ENCODE data around the gene RELL2. TPM values are rescaled to one million over a fixed set of nuclear protein-coding genes. Genes with fewer than 3 reads are reported as not detected.

The RELL2 gene
- total RNA-seq, 2 experiments from 2014 or later, result 31.4 to 35.6 TPM

- intact Hi-C loops (cut with micrococcal nuclease), result no loop called here
- ATAC-seq (no peak), DNase-seq (no peak)
- no peak overlapping the region for H3K4me3 Mint-ChIP-seq
- TF ChIP-seq CTCF (IDR thresholded peaks at IDR 0.05), result no peak
- ChIA-PET CTCF (interaction anchor here (0.8 to 4.0 kb wide), 4 partner anchors 9 to 49 kb away, joined by 3 to 24 read pairs (median 4); partner anchors contain the start of gene FCHSD1), POLR2A (interaction anchor here (1.0 to 1.6 kb wide), 4 partner anchors 9 to 21 kb away, joined by 3 to 5 read pairs (median 4); partner anchors contain the start of gene FCHSD1)
- peak overlapping the region; percentile 22 for H3K27ac Mint-ChIP-seq
- peaks cover 31% of the 10 kb centered on the region for H3K4me1 Mint-ChIP-seq (ENCODE audit: low read depth)
- no peaks in the 10 kb centered on the region for H3K27me3 Mint-ChIP-seq
- no peaks in the 10 kb centered on the region for H3K9me3 Mint-ChIP-seq
- peaks cover 35% of the 10 kb centered on the region for H3K36me3 Mint-ChIP-seq (ENCODE audit: low read depth)
These were observed 3.9 kb downstream of the RELL2 start for GRCh38 chr5:141640698-141641097.

GRCh38 chr5:141641634-141642267 is 5.0 kb downstream of the RELL2 start:
- Mint-ChIP-seq H3K4me1 (ENCODE audit: low read depth) (peaks cover 26% of the 10 kb centered on the region), H3K27ac (peak overlapping the region; percentile 72), H3K36me3 (ENCODE audit: low read depth) (peaks cover 30% of the 10 kb centered on the region), H3K27me3 (no peaks in the 10 kb centered on the region), H3K9me3 (no peaks in the 10 kb centered on the region), H3K4me3 (no peak overlapping the region)
- peak; percentile 35 for ATAC-seq
- DNase-seq, result peak; percentile 27
- ChIA-PET POLR2A (interaction anchor here (1.1 to 1.6 kb wide), 5 partner anchors 9 to 24 kb away, joined by 3 to 5 read pairs (median 5); partner anchors contain the start of gene FCHSD1), CTCF (interaction anchor here (1.0 to 4.0 kb wide), 8 partner anchors 10 to 52 kb away, joined by 4 to 24 read pairs (median 4); partner anchors contain the start of genes DIAPH1 and FCHSD1)
- intact Hi-C loops (cut with micrococcal nuclease), result no loop called here
- TF ChIP-seq CTCF (IDR thresholded peaks at IDR 0.05), result peak; percentile 36

GRCh38 chr5:141646026-141646425 is 9.2 kb downstream of the RELL2 start:
- Mint-ChIP-seq H3K9me3 (no peaks in the 10 kb centered on the region), H3K27me3 (no peaks in the 10 kb centered on the region), H3K4me1 (ENCODE audit: low read depth) (peaks cover 30% of the 10 kb centered on the region), H3K4me3 (no peak overlapping the region), H3K27ac (no peak overlapping the region), H3K36me3 (ENCODE audit: low read depth) (peaks cover 10% of the 10 kb centered on the region)
- ChIA-PET CTCF (interaction anchor here (1.2 to 1.7 kb wide), 3 partner anchors 19 to 79 kb away, joined by 4 to 6 read pairs (median 5); no protein-coding TSS in a partner anchor), POLR2A (interaction anchor here (0.8 to 3.8 kb wide), 4 partner anchors 9 to 20 kb away, joined by 3 to 27 read pairs (median 4); partner anchors contain the start of genes HDAC3 and RELL2)
- intact Hi-C loops (cut with micrococcal nuclease), result no loop called here
- ATAC-seq (no peak), DNase-seq (no peak)
- TF ChIP-seq CTCF (IDR thresholded peaks at IDR 0.05), result no peak

- no peaks in the 10 kb centered on the region for H3K27me3 Mint-ChIP-seq
- DNase-seq, result no peak
- no peak for TF ChIP-seq CTCF (IDR thresholded peaks at IDR 0.05)
- no peak for ATAC-seq
- H3K4me3 Mint-ChIP-seq, result no peak overlapping the region
- peaks cover 27% of the 10 kb centered on the region for H3K4me1 Mint-ChIP-seq (ENCODE audit: low read depth)
- CTCF ChIA-PET, result interaction anchor here (0.7 to 1.7 kb wide), 4 partner anchors 28 to 80 kb away, joined by 3 to 6 read pairs (median 4); partner anchors contain the start of gene DIAPH1
- POLR2A ChIA-PET, result interaction anchor here (1.3 to 3.8 kb wide), 3 partner anchors 10 to 21 kb away, joined by 3 to 27 read pairs (median 4); partner anchors contain the start of genes HDAC3 and RELL2
- intact Hi-C loops (cut with micrococcal nuclease), result no loop called here
- H3K27ac Mint-ChIP-seq, result peak overlapping the region; percentile 26
- H3K36me3 Mint-ChIP-seq (ENCODE audit: low read depth), result peaks cover 2% of the 10 kb centered on the region
- H3K9me3 Mint-ChIP-seq, result no peaks in the 10 kb centered on the region
These were observed 10.4 kb downstream of the RELL2 start for GRCh38 chr5:141647242-141647641.

GRCh38 chr5:141647851-141648250 is 11.1 kb downstream of the RELL2 start:
- TF ChIP-seq CTCF (IDR thresholded peaks at IDR 0.05), result no peak
- intact Hi-C loops (cut with micrococcal nuclease), result no loop called here
- POLR2A ChIA-PET, result interaction anchor here (3.8 kb wide), 1 partner anchor 11 kb away, joined by 27 read pairs; the partner anchor contains the start of genes HDAC3 and RELL2
- CTCF ChIA-PET, result interaction anchor here (1.3 kb wide), 1 partner anchor 56 kb away, joined by 3 read pairs; no protein-coding TSS in a partner anchor
- Mint-ChIP-seq H3K4me3 (no peak overlapping the region), H3K27ac (no peak overlapping the region), H3K4me1 (ENCODE audit: low read depth) (peaks cover 31% of the 10 kb centered on the region), H3K9me3 (no peaks in the 10 kb centered on the region), H3K36me3 (ENCODE audit: low read depth) (peaks cover 2% of the 10 kb centered on the region), H3K27me3 (no peaks in the 10 kb centered on the region)
- ATAC-seq (no peak), DNase-seq (no peak)
